Measurements from ENCODE around the gene ATG2A. TPM values are rescaled to one million over a fixed set of nuclear protein-coding genes. Genes with fewer than 3 reads are reported as not detected.

Gene ATG2A
- total RNA-seq, 1 donor from 2014 or later, result 28.7 TPM

GRCh38 chr11:64845129-64845775 is 71.8 kb downstream of the ATG2A start:
- no peak for DNase-seq (ENCODE audit: extremely low spot score, unreplicated experiment)
- no peaks in the 10 kb centered on the region for H3K27me3 Mint-ChIP-seq (ENCODE audit: unreplicated experiment)
- TF ChIP-seq, protein P1, sequence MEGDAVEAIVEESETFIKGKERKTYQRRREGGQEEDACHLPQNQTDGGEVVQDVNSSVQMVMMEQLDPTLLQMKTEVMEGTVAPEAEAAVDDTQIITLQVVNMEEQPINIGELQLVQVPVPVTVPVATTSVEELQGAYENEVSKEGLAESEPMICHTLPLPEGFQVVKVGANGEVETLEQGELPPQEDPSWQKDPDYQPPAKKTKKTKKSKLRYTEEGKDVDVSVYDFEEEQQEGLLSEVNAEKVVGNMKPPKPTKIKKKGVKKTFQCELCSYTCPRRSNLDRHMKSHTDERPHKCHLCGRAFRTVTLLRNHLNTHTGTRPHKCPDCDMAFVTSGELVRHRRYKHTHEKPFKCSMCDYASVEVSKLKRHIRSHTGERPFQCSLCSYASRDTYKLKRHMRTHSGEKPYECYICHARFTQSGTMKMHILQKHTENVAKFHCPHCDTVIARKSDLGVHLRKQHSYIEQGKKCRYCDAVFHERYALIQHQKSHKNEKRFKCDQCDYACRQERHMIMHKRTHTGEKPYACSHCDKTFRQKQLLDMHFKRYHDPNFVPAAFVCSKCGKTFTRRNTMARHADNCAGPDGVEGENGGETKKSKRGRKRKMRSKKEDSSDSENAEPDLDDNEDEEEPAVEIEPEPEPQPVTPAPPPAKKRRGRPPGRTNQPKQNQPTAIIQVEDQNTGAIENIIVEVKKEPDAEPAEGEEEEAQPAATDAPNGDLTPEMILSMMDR (IDR thresholded peaks at IDR 0.05), result no peak

More at GRCh38 chr11:64845129-64845775, 71.8 kb downstream of the ATG2A start:
- peaks cover 25% of the 10 kb centered on the region for H3K4me1 Mint-ChIP-seq (ENCODE audit: unreplicated experiment)
- no peaks in the 10 kb centered on the region for H3K36me3 Mint-ChIP-seq (ENCODE audit: unreplicated experiment)
- no peak overlapping the region for H3K27ac Mint-ChIP-seq (ENCODE audit: unreplicated experiment)
- H3K4me3 Mint-ChIP-seq (ENCODE audit: unreplicated experiment), result peak overlapping the region; percentile 29
- H3K9me3 Mint-ChIP-seq (ENCODE audit: unreplicated experiment), result no peaks in the 10 kb centered on the region

Small RNA genes within 50 kb of the gene (microRNA-seq; reads per million reads assigned to microRNA genes)
- gene MIR6749 (ENCODE audit: unreplicated experiment) (not detected), gene MIR6750 (ENCODE audit: unreplicated experiment) (not detected)

Other genes starting within 250 kb of the ATG2A start
- gene NRXN2, start 194.0 kb downstream of the ATG2A start, total RNA-seq, result 2.6 and 2.7 TPM in 2 replicates
- 10.3 and 11.2 TPM in 2 replicates for gene RASGRP2, start 173.1 kb downstream of the ATG2A start, total RNA-seq
- gene PYGM, start 157.2 kb downstream of the ATG2A start, total RNA-seq, result 0.73 and 0.84 TPM in 2 replicates
- gene SF1, start 138.7 kb downstream of the ATG2A start, total RNA-seq, result 267 and 290 TPM in 2 replicates
- gene MAP4K2, start 114.0 kb downstream of the ATG2A start, total RNA-seq, result 16.0 and 18.6 TPM in 2 replicates
- gene MEN1, start 106.7 kb downstream of the ATG2A start, total RNA-seq, result 27.1 and 29.2 TPM in 2 replicates
- 0.68 and 1.7 TPM in 2 replicates for gene CDC42BPG, start 72.6 kb downstream of the ATG2A start, total RNA-seq
- gene EHD1, start 38.6 kb downstream of the ATG2A start, total RNA-seq, result 57.4 and 61.0 TPM in 2 replicates
- 21.3 and 26.8 TPM in 2 replicates for gene PPP2R5B, start 7.5 kb upstream of the ATG2A start, total RNA-seq
- not detected in 2 replicates for gene GPHA2, start 18.7 kb upstream of the ATG2A start, total RNA-seq
- gene MAJIN, start 54.9 kb upstream of the ATG2A start, total RNA-seq, result not detected in 2 replicates
- not detected in 2 replicates for gene BATF2, start 79.8 kb upstream of the ATG2A start, total RNA-seq
- gene ARL2, start 97.0 kb upstream of the ATG2A start, total RNA-seq, result 118 and 124 TPM in 2 replicates
- 26.9 and 30.0 TPM in 2 replicates for gene SNX15, start 110.2 kb upstream of the ATG2A start, total RNA-seq
- 15.0 and 15.6 TPM in 2 replicates for gene SAC3D1, start 124.0 kb upstream of the ATG2A start, total RNA-seq
- not detected in 2 replicates for gene NAALADL1, start 141.3 kb upstream of the ATG2A start, total RNA-seq
- gene CDCA5, start 166.8 kb upstream of the ATG2A start, total RNA-seq, result 6.0 and 7.1 TPM in 2 replicates
- gene ZFPL1, start 167.0 kb upstream of the ATG2A start, total RNA-seq, result 49.5 and 55.3 TPM in 2 replicates
- gene VPS51, start 179.0 kb upstream of the ATG2A start, total RNA-seq, result 122 and 127 TPM in 2 replicates
- gene TM7SF2, start 194.7 kb upstream of the ATG2A start, total RNA-seq, result 13.6 and 18.3 TPM in 2 replicates
- 9.0 and 9.8 TPM in 2 replicates for gene ZNHIT2, start 200.5 kb upstream of the ATG2A start, total RNA-seq
- 734 and 738 TPM in 2 replicates for gene FAU, start 204.9 kb upstream of the ATG2A start, total RNA-seq
- 41.0 and 43.5 TPM in 2 replicates for gene MRPL49, start 205.1 kb upstream of the ATG2A start, total RNA-seq
- 53.6 and 57.1 TPM in 2 replicates for gene SYVN1, start 217.3 kb upstream of the ATG2A start, total RNA-seq